ENCODE data around the gene AJM1. TPM values are rescaled to one million over a fixed set of nuclear protein-coding genes. Genes with fewer than 3 reads are reported as not detected.

The AJM1 gene
- total RNA-seq, 4 donors from 2014 or later = 0.32 to 2.3 (median 1.0) TPM

DNA sequence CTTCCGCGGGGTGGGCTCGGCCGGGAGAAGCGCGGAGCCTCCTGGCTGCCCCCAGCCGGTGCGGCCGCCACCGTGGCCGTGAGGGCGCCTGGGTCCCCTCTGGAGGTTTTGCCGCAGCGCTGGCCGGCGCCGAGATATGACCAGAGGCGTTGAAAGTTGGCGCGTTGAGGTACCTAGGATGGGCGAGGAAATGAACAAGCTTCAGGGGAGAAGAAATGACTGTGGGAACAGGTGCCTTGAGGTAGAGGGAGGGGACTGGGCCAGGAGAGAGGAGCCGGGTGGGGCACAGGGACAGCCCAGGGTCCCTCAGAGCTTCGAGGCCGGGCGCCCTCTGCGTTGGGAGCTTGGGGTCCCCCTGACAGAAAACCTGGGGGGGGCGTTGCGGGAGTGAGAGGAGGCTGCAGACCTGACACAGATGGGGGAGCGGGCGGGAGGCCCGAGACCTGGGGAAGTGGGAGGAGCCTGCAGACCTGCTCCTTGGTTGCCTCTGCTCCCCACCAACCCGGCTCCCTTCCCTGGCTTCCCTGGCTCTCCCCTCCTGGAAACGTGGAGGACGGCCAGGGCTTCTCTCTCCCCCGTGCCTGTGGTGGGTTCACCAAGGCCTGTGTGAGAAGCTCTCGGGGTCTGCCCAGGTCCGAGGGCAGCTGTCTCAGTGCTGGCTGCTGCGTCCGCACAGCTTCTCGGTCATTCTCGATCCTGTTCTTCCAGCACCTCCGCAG, 20.3 kb upstream of the AJM1 start:
- DNase-seq = no peak
- Histone ChIP-seq H3K4me3 (peak overlapping the region in 3 of 4 donors; percentile 12 to 59 (median 37)), H3K27ac (no peak overlapping the region), H3K4me1 (peaks cover 0 to 16% (median 3%) of the 10 kb centered on the region in 3 donors), H3K36me3 (peaks cover 7 to 47% (median 20%) of the 10 kb centered on the region in 3 donors), H3K27me3 (no peaks in the 10 kb centered on the region), H3K9me3 (no peaks in the 10 kb centered on the region)
- intact Hi-C loops (cut with DNase I) = no loop called here
- no peak for TF ChIP-seq POLR2A (IDR thresholded peaks at IDR 0.05)
- TF ChIP-seq, protein P1, sequence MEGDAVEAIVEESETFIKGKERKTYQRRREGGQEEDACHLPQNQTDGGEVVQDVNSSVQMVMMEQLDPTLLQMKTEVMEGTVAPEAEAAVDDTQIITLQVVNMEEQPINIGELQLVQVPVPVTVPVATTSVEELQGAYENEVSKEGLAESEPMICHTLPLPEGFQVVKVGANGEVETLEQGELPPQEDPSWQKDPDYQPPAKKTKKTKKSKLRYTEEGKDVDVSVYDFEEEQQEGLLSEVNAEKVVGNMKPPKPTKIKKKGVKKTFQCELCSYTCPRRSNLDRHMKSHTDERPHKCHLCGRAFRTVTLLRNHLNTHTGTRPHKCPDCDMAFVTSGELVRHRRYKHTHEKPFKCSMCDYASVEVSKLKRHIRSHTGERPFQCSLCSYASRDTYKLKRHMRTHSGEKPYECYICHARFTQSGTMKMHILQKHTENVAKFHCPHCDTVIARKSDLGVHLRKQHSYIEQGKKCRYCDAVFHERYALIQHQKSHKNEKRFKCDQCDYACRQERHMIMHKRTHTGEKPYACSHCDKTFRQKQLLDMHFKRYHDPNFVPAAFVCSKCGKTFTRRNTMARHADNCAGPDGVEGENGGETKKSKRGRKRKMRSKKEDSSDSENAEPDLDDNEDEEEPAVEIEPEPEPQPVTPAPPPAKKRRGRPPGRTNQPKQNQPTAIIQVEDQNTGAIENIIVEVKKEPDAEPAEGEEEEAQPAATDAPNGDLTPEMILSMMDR (IDR thresholded peaks at IDR 0.05) = no peak
- 86 to 91% methylated on average over 9 to 16 of the region's 42 CpGs for WGBS, 2 donors

DNA sequence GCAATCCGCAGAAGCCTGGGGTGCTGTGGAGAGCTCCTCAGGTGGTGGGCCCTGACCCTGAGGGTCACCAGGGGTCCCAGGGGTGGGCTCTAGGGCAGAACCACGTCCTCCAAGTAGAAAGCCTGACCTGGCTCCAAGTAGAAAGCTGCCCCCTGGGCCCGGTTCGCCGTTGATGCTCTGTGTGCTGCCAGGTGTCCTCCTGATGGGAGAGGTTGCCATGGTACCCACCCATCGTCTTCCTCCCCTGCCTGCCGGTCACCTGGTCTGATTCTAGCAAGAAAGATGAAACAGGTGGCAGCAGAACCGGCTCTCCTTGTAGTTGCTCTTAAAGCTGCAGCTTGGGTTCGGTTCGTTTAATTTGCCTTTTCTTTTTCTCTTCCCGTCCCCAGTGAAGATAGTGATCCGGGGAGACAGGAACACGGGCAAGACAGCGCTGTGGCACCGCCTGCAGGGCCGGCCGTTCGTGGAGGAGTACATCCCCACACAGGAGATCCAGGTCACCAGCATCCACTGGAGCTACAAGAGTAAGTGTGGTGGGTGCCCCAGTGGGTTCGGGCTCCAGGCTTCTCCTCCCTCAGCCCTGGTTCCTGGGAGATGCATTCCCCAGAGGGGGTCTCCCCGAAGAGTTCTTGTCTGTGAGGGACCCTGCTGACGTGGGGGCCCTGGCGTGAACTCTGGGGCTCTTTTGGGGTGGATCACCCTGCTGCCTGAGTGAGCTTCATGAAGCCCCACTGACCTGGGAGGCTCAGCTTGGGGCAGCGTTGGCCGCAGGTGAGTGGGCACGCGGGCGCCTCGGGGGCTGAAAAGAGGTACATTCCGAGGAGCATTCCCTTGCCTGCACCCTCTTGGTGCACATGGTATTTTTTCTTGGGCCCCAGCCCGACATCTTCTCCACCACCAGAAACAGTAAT, 18.9 kb upstream of the AJM1 start:
- no peak overlapping the region for H3K27ac ChIP-seq
- H3K9me3 ChIP-seq = no peaks in the 10 kb centered on the region
- no peak overlapping the region for H3K4me3 ChIP-seq
- 81 to 87% methylated on average over 10 to 11 of the region's 30 CpGs for WGBS, 2 donors
- peaks cover 10 to 53% (median 24%) of the 10 kb centered on the region in 3 donors for H3K36me3 ChIP-seq
- peaks cover 0 to 16% (median 3%) of the 10 kb centered on the region in 3 donors for H3K4me1 ChIP-seq
- no peak for TF ChIP-seq POLR2A (IDR thresholded peaks at IDR 0.05)
- TF ChIP-seq, protein P1 (IDR thresholded peaks at IDR 0.05) = no peak
- DNase-seq = no peak
- intact Hi-C loops (cut with DNase I) = no loop called here
- H3K27me3 ChIP-seq = no peaks in the 10 kb centered on the region

DNA sequence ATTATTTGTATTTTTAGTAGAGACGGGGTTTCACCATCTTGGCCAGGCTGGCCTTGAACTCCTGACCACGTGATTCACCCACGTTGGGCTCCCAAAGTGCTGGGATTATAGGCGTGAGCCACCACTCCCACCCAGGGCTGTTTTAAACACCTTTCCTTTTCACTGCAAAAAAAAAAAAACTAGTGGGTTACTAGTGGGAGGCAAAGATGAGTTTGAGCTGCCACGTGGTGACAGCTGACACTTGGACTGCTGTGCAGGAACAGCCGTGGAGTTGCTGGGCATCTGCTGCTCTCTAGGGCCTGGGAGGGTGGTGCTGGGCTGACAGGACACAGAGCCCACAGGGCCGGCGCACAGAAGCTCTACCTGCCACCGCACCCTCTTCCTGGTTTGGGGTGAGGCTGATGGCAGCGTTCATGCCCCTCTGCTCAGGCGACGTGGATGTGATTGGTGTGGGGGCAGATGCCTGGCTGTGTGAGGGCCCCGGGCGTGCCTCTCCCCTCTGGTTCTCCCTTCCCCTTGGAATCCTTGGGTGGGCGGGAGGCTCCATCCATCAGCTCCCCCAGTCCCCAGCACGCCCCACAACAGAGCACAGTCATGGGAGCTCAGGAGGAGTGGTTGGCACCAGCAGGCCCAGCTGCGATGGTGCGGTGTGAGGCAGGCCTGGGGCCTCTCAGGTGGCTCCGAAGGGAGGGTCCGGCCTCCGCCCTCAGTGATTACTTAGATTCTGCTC, 17.6 kb upstream of the AJM1 start:
- H3K4me1 ChIP-seq = peaks cover 0 to 16% (median 3%) of the 10 kb centered on the region in 3 donors
- intact Hi-C loops (cut with DNase I) = no loop called here
- TF ChIP-seq, protein P1 (IDR thresholded peaks at IDR 0.05) = no peak
- no peak for TF ChIP-seq POLR2A (IDR thresholded peaks at IDR 0.05)
- peaks cover 16 to 66% (median 35%) of the 10 kb centered on the region in 3 donors for H3K36me3 ChIP-seq
- no peak overlapping the region for H3K4me3 ChIP-seq
- no peaks in the 10 kb centered on the region for H3K9me3 ChIP-seq
- no peaks in the 10 kb centered on the region for H3K27me3 ChIP-seq
- no peak overlapping the region for H3K27ac ChIP-seq
- WGBS, 2 donors = 77 to 89% methylated on average over 3 to 7 of the region's 21 CpGs
- DNase-seq = no peak

DNA sequence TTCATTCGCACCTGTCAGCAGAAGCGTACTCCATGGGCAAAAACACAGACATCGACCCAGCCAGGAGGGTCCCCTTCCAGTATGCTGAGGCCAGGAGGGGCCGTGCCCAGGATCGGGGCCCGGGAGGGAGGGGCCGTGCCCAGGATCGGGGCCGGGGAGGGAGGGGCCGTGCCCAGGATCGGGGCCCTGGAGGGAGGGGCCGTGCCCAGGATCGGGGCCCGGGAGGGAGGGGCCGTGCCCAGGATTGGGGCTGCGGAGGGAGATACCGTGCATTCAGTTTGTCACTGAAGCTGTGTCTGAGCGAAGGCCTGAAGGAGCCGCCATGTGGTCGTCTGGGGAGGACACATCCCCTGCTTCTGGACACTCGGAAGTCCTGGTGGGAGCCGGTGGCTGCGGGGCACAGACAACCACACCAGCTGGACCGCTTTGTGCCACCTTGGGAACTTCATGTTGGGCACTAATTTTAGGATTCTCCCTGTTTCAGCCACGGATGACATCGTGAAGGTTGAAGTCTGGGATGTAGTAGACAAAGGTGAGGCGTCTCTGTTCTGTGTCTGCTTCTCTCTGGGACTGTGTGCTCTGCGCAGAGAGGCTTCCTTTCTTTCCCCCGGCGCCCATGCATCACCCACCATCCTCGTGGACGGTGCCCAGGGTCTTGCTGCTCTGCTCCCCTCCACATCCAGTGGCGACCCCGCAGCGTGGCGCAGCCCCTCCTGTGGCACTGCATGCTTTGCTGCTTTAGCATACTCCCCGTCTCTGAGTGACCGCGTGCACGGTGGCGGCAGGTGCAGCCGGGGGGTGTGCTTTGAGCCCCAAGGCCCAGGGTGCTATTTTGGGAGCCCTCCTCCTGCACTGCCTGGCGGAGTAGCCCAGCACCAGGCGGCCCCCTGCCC, 16.7 kb upstream of the AJM1 start:
- H3K27me3 ChIP-seq = no peaks in the 10 kb centered on the region
- no peak overlapping the region for H3K4me3 ChIP-seq
- intact Hi-C loops (cut with DNase I) = no loop called here
- H3K9me3 ChIP-seq = no peaks in the 10 kb centered on the region
- TF ChIP-seq, protein P1 (IDR thresholded peaks at IDR 0.05) = no peak
- no peak for TF ChIP-seq POLR2A (IDR thresholded peaks at IDR 0.05)
- DNase-seq = no peak
- H3K27ac ChIP-seq = no peak overlapping the region
- H3K36me3 ChIP-seq = peaks cover 24 to 75% (median 42%) of the 10 kb centered on the region in 3 donors
- WGBS, 2 donors = 90 to 94% methylated on average over 12 to 15 of the region's 44 CpGs
- H3K4me1 ChIP-seq = peaks cover 0 to 16% (median 3%) of the 10 kb centered on the region in 3 donors

Data from esophagus squamous epithelium (tissue), 5 donors.